GM18867 (cell line): Measurements from ENCODE around the gene RSPO1.

Experiments
- ATAC-seq: cut with Tn5 transposase; IDR thresholded peaks from one replicate; pipeline ENCODE4 v1.9.1; 2021; ENCODE audit warnings: mild to moderate bottlenecking, moderate library complexity; ENCODE audit not compliant: unreplicated experiment

RSPO1 gene

GRCh38 chr1:37574834-37575480 is 59.7 kb downstream of the RSPO1 start:
- ATAC-seq: no peak

- no peak for ATAC-seq
These were observed 64.0 kb downstream of the RSPO1 start for GRCh38 chr1:37570528-37571334.

- no peak for ATAC-seq
These were observed 67.7 kb downstream of the RSPO1 start for GRCh38 chr1:37567023-37567422.

GRCh38 chr1:37564892-37565291 is 69.8 kb downstream of the RSPO1 start:
- ATAC-seq: no peak

DNA sequence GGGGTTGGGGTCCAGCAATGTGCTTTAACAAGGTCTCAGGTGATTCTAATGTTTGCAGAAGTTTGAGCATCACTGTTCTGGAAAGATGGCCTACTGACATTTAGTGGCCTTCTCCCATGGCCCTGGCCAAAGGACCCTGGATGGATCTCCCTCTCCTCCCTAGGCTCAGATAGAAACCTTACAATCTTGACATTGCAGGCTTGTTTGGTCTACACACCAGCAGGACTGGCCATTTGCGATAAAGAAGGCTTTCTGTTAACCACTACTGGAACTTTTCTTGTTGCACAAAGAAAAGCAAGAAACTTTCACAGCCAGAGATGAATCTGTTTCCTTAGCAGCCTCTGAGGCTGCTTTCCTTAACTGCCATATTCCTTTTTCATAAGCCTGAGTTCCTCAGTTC is 71.7 kb downstream of the RSPO1 start:
- no peak for ATAC-seq
